Activated CD4-positive, alpha-beta T cell treated with anti-CD3 and anti-CD28 coated beads, Interleukin-2, amount 10 ng/mL, durations not matched to agents 7 days and 5 days (primary cell): ENCODE results near the gene EVL. TPM values are rescaled to one million over a fixed set of nuclear protein-coding genes. Genes with fewer than 3 reads are reported as not detected.

Experiments
- CTCF ChIA-PET: fragments of 350-600 bp; sonication (Branson Sonifier 250); formaldehyde crosslinking; loops from one replicate; lab custom pipeline; 2021; ENCODE audit warnings: antibody characterized with exemption; lab: Charles Lee
- POLR2A ChIA-PET: fragments of 350-600 bp; sonication (Branson Sonifier 250); formaldehyde crosslinking; loops from one replicate; lab custom pipeline; 2021; ENCODE audit warnings: antibody characterized with exemption; lab: Charles Lee
- DNase-seq: peaks from one replicate; pipeline ENCODE4 v3.0.0-alpha.2; 2020
- H3K27ac Mint-ChIP-seq: one replicate; pipeline ENCODE4 v1.8.0; 2021; ENCODE audit warnings: mild to moderate bottlenecking, moderate library complexity, mixed read lengths
- H3K27me3 Mint-ChIP-seq: one replicate; pipeline ENCODE4 v1.8.0; 2021; ENCODE audit warnings: mixed read lengths
- H3K36me3 Mint-ChIP-seq: one replicate; pipeline ENCODE4 v1.8.0; 2021; ENCODE audit warnings: low read depth, mixed read lengths
- H3K4me1 Mint-ChIP-seq: one replicate; pipeline ENCODE4 v1.8.0; 2021; ENCODE audit warnings: mixed read lengths
- H3K4me3 Mint-ChIP-seq: one replicate; pipeline ENCODE4 v1.8.0; 2021; ENCODE audit warnings: mild to moderate bottlenecking, moderate library complexity, mixed read lengths
- H3K9me3 Mint-ChIP-seq: one replicate; pipeline ENCODE4 v1.8.0; 2021; ENCODE audit warnings: mixed read lengths
- total RNA-seq, 2 experiments: library from RNA; stranded (reverse); gene quantifications; one replicate each; pipeline ENCODE4 v1.2.3, GENCODE V29; 2021

Gene EVL
- total RNA-seq, 2 experiments from 2014 or later: 1,017 to 1,048 TPM

GRCh38 chr14:100045642-100046344, 19.4 kb upstream of the EVL start:
- ChIA-PET POLR2A (no interaction called here), CTCF (interaction anchor here (2.3 kb wide), 1 partner anchor 11 kb away, joined by 7 read pairs; no protein-coding TSS in a partner anchor)
- Mint-ChIP-seq H3K27ac (no peak overlapping the region), H3K4me1 (peaks cover 23% of the 10 kb centered on the region), H3K36me3 (peaks cover 5% of the 10 kb centered on the region), H3K9me3 (no peaks in the 10 kb centered on the region), H3K27me3 (no peaks in the 10 kb centered on the region), H3K4me3 (no peak overlapping the region)
- no peak for DNase-seq

DNA sequence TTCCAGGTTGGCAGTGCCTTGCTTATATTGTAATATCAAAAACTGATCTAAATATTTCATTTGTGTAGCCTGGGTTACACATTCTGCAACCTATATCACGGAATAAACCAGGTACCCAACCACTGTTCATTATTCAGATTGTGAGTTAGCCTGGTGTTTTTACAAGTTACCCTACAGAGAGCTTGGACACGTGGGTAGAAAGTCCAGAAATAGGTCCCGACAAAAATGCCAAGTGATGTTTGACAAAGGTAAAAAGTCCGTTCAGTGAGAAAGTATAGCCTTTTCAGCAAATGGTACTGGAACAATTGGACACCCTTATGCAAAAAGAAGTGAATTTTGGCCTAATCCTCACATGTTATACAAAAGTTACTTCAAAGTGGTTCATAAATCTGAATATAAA, 17.6 kb upstream of the EVL start:
- Mint-ChIP-seq H3K4me3 (no peak overlapping the region), H3K27me3 (no peaks in the 10 kb centered on the region), H3K27ac (no peak overlapping the region), H3K36me3 (peaks cover 12% of the 10 kb centered on the region), H3K4me1 (peaks cover 25% of the 10 kb centered on the region), H3K9me3 (no peaks in the 10 kb centered on the region)
- ChIA-PET POLR2A (no interaction called here), CTCF (no interaction called here)
- no peak for DNase-seq

DNA sequence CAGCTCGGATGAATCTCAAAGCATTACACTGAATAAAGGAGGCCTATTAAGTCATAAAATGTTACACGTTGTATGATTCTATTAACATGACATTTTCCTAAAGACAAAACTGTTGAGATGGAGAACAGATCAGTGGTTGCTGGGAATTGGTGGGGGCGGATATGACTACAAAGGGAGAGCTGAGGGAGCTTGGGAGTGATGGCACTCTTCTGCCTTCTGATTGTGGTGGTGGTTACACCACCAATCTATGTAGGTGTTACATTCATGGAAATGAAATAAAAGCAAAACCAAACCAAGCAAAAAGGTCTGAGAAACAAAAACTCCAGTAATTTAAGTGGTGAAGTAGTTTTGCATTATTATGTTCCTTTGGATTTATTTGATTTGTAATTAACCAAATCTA, 16.4 kb upstream of the EVL start:
- DNase-seq: peak; percentile 39
- no peak overlapping the region for H3K27ac Mint-ChIP-seq
- peaks cover 25% of the 10 kb centered on the region for H3K4me1 Mint-ChIP-seq
- H3K27me3 Mint-ChIP-seq: no peaks in the 10 kb centered on the region
- CTCF ChIA-PET: interaction anchor here (0.7 to 1.7 kb wide), 6 partner anchors 9 to 67 kb away, joined by 3 to 7 read pairs (median 4); no protein-coding TSS in a partner anchor
- H3K9me3 Mint-ChIP-seq: no peaks in the 10 kb centered on the region
- no peak overlapping the region for H3K4me3 Mint-ChIP-seq
- H3K36me3 Mint-ChIP-seq: peaks cover 12% of the 10 kb centered on the region
- POLR2A ChIA-PET: interaction anchor here (0.7 kb wide), 1 partner anchor 16 kb away, joined by 7 read pairs; the partner anchor contains the start of gene EVL

DNA sequence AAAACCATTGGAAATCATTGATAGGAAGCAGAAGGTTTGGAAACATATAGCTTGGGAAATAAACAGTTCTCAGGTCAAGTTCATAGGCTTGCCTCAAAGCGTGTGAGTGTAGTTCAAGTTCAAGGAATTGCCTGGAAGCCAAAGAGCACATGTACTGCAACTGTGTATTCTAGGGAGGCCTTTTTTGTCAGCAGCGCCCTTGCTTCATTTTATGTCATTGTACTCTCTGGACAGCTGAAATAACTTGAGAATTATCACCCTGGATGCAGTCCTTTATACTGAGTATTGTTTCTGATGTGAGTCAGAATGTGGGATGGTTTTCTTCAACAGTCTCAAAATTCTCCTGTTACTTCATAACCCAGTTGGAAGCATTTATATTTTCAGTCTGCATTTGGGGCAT, 16.0 kb upstream of the EVL start:
- no peak overlapping the region for H3K27ac Mint-ChIP-seq
- H3K4me3 Mint-ChIP-seq: no peak overlapping the region
- CTCF ChIA-PET: interaction anchor here (0.7 to 1.7 kb wide), 6 partner anchors 10 to 68 kb away, joined by 3 to 7 read pairs (median 4); no protein-coding TSS in a partner anchor

GRCh38 chr14:100051103-100051502, 14.1 kb upstream of the EVL start:
- Mint-ChIP-seq H3K9me3 (no peaks in the 10 kb centered on the region), H3K27ac (no peak overlapping the region), H3K4me1 (peaks cover 37% of the 10 kb centered on the region), H3K27me3 (no peaks in the 10 kb centered on the region), H3K36me3 (peaks cover 12% of the 10 kb centered on the region), H3K4me3 (no peak overlapping the region)
- CTCF ChIA-PET: interaction anchor here (1.7 kb wide), 1 partner anchor 142 kb away, joined by 7 read pairs; no protein-coding TSS in a partner anchor
- DNase-seq: no peak
- POLR2A ChIA-PET: no interaction called here

More for the DNA sequence above, 16.0 kb upstream of the EVL start:
- DNase-seq: no peak
- H3K9me3 Mint-ChIP-seq: no peaks in the 10 kb centered on the region
- peaks cover 26% of the 10 kb centered on the region for H3K4me1 Mint-ChIP-seq
- no peaks in the 10 kb centered on the region for H3K27me3 Mint-ChIP-seq
- POLR2A ChIA-PET: no interaction called here
- peaks cover 12% of the 10 kb centered on the region for H3K36me3 Mint-ChIP-seq

- H3K27ac Mint-ChIP-seq: no peak overlapping the region
- no peak for DNase-seq
- no peaks in the 10 kb centered on the region for H3K9me3 Mint-ChIP-seq
- H3K36me3 Mint-ChIP-seq: peaks cover 12% of the 10 kb centered on the region
- ChIA-PET POLR2A (no interaction called here), CTCF (interaction anchor here (1.7 kb wide), 1 partner anchor 141 kb away, joined by 7 read pairs; no protein-coding TSS in a partner anchor)
- no peak overlapping the region for H3K4me3 Mint-ChIP-seq
- no peaks in the 10 kb centered on the region for H3K27me3 Mint-ChIP-seq
- H3K4me1 Mint-ChIP-seq: peaks cover 41% of the 10 kb centered on the region
Measured at GRCh38 chr14:100051543-100051942, 13.7 kb upstream of the EVL start.

DNA sequence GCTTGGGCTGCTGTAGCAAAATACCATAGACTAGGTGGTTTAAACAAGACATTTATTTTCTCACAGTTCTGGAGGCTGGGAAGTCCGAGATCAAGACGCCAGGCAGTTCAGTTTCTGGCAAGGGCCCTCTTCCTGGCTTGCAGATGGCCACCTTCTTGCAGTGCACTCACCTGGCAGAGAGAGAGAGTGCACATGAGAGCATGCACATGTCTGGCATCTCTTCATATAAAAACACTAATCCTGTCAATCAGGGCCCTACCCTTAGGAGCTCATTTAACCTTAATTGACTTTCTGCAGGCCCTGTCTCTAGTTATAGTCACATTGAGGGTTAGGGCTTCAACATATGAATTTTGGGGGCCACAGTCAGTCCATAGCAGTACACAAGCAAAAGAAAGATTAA, 12.4 kb upstream of the EVL start:
- POLR2A ChIA-PET: no interaction called here
- H3K9me3 Mint-ChIP-seq: no peaks in the 10 kb centered on the region
- peaks cover 50% of the 10 kb centered on the region for H3K4me1 Mint-ChIP-seq
- CTCF ChIA-PET: interaction anchor here (0.6 to 1.4 kb wide), 4 partner anchors 14 to 31 kb away, joined by 3 to 5 read pairs (median 4); no protein-coding TSS in a partner anchor
- no peak overlapping the region for H3K27ac Mint-ChIP-seq
- H3K36me3 Mint-ChIP-seq: peaks cover 9% of the 10 kb centered on the region
- H3K4me3 Mint-ChIP-seq: no peak overlapping the region
- DNase-seq: no peak
- H3K27me3 Mint-ChIP-seq: no peaks in the 10 kb centered on the region

DNA sequence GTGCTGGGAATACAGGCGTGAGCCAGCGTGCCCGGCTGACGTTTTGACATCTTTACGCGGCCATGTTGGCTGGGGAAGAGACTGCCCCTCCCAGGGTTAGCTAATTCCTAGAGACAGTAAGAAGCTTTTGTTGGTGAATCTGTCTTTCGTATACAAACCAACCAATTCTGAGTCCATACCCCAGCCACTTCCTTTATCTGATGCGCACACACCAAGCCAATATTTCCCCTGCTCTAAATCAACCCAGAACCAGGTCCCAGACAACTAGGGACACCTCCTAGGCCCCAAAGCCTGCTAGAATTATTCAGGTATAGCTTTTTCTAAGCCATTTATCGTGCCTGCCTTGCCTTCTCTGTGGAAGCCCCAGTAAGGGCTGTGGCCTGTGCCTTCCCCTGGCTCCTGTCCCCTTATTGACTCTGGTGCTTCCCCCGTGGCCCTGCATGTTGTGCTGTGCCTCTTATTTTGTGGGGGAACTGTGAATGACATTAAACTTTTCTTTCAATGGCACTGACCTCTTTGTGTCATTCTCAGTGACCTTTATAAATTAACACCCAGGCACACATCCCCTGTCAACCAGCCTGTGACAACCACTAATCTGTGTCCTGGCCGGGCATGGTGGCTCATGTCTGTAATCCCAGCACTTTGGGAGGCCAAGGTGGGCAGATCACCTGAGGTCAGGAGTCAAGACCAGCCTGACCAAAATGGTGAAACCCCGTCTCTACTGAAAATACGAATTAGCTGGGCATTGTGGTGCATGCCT, 10.7 kb upstream of the EVL start:
- Mint-ChIP-seq H3K27ac (no peak overlapping the region), H3K36me3 (peaks cover 7% of the 10 kb centered on the region), H3K4me3 (no peak overlapping the region), H3K9me3 (no peaks in the 10 kb centered on the region), H3K4me1 (peaks cover 54% of the 10 kb centered on the region), H3K27me3 (no peaks in the 10 kb centered on the region)
- ChIA-PET CTCF (interaction anchor here (1.2 to 1.8 kb wide), 2 partner anchors 16 to 66 kb away, joined by 4 read pairs; no protein-coding TSS in a partner anchor), POLR2A (no interaction called here)
- DNase-seq: no peak

GRCh38 chr14:100056431-100056830, 8.8 kb upstream of the EVL start:
- H3K27ac Mint-ChIP-seq: peak overlapping the region; percentile 27
- no peaks in the 10 kb centered on the region for H3K9me3 Mint-ChIP-seq
- H3K36me3 Mint-ChIP-seq: peaks cover 7% of the 10 kb centered on the region
- DNase-seq: no peak
- H3K27me3 Mint-ChIP-seq: no peaks in the 10 kb centered on the region
- CTCF ChIA-PET: interaction anchor here (0.6 to 1.9 kb wide), 6 partner anchors 14 to 137 kb away, joined by 3 to 4 read pairs (median 3); no protein-coding TSS in a partner anchor
- POLR2A ChIA-PET: no interaction called here
- no peak overlapping the region for H3K4me3 Mint-ChIP-seq
- H3K4me1 Mint-ChIP-seq: peaks cover 61% of the 10 kb centered on the region

- peaks cover 3% of the 10 kb centered on the region for H3K36me3 Mint-ChIP-seq
- ChIA-PET POLR2A (interaction anchor here (1.1 kb wide), 1 partner anchor 9 kb away, joined by 4 read pairs; no protein-coding TSS in a partner anchor), CTCF (interaction anchor here (0.6 to 1.9 kb wide), 6 partner anchors 10 to 136 kb away, joined by 3 to 4 read pairs (median 3); no protein-coding TSS in a partner anchor)
- DNase-seq: peak; percentile 63
- no peaks in the 10 kb centered on the region for H3K27me3 Mint-ChIP-seq
- H3K4me1 Mint-ChIP-seq: peaks cover 68% of the 10 kb centered on the region
- H3K27ac Mint-ChIP-seq: peak overlapping the region; percentile 87
- no peak overlapping the region for H3K4me3 Mint-ChIP-seq
- no peaks in the 10 kb centered on the region for H3K9me3 Mint-ChIP-seq
Measured at GRCh38 chr14:100056964-100057795, 8.0 kb upstream of the EVL start.

DNA sequence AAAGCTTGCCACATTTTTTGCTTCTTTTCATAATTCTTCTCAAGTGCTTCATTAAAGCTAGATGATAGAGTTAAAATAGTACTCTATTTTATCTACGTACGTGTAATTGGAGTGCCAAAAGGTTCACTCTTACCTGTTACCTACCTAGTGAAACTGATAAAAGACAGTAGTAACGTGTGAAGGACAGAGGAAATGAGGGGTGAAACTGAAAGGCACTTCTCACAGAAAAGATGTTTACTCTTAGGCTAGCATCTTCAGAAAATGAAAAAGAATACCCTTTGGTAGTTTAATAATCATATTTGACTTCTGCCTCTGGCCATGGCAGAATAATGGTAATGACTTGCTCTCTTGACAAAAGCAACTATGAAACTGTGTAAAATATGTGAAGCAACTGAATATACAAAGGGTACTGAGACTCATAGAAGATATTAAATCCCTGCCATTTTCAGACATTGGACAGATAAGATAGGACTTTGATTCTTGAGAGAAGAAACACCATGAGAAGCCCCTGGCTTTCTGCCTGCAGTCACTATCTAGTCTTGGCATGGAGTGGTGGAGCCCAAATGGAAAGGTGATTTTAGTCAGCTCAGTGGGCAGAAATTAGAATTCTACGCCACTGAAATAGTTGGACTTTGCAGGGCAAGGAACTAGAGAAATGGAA, 6.3 kb upstream of the EVL start:
- H3K27me3 Mint-ChIP-seq: no peaks in the 10 kb centered on the region
- ChIA-PET POLR2A (no interaction called here), CTCF (interaction anchor here (0.8 to 1.6 kb wide), 3 partner anchors 10 to 49 kb away, joined by 3 read pairs; no protein-coding TSS in a partner anchor)
- H3K4me1 Mint-ChIP-seq: peaks cover 85% of the 10 kb centered on the region
- H3K9me3 Mint-ChIP-seq: no peaks in the 10 kb centered on the region
- peak overlapping the region; percentile 62 for H3K4me3 Mint-ChIP-seq
- peaks cover 3% of the 10 kb centered on the region for H3K36me3 Mint-ChIP-seq
- DNase-seq: no peak
- H3K27ac Mint-ChIP-seq: peak overlapping the region; percentile 90
